Breast epithelium (tissue), 4 donors: ENCODE results near the gene WRAP53. TPM values are rescaled to one million over a fixed set of nuclear protein-coding genes. Genes with fewer than 3 reads are reported as not detected.
"Not testable (repeated sequence)": the region's sequence is repeated elsewhere in the genome, so short reads cannot be mapped to it uniquely, and the experiment has no call there.

Experiments
- DNase-seq, 2 donors: peaks; one replicate each; pipeline ENCODE4 v3.0.0-alpha.2; 2019; ENCODE audit warnings: low spot score in 2 of 2
- H3K27ac ChIP-seq, 2 donors: fragments of 200-600 bp; sonication (generic) in 1 of 2; one replicate each; pipeline ENCODE4 v1.5.1; 2016 to 2019; ENCODE audit warnings: mild to moderate bottlenecking in 1 of 2
- H3K27me3 ChIP-seq, 2 donors: fragments of 200-600 bp; sonication (generic) in 1 of 2; one replicate each; pipeline versions ENCODE4 v1.5.1 to v1.6.0; 2017 to 2019; ENCODE audit warnings: control low read depth in 1 of 2, mild to moderate bottlenecking in 1 of 2
- H3K36me3 ChIP-seq: fragments of 200-600 bp; one replicate; pipeline ENCODE4 v1.5.1; 2019
- H3K4me1 ChIP-seq, 2 donors: fragments of 200-600 bp; sonication (generic); one replicate each; pipeline ENCODE4 v1.5.1; 2016 to 2019; ENCODE audit warnings: control low read depth in 1 of 2
- H3K4me3 ChIP-seq, 3 donors: fragments of 200-600 bp; sonication (generic); 1 replicate in 2 of 3; 2 replicates in 1 of 3; pipeline ENCODE4 v1.5.1; 2016 to 2019; ENCODE audit warnings: mild to moderate bottlenecking in 3 of 3, moderate library complexity in 2 of 3
- H3K9me3 ChIP-seq, 2 donors: fragments of 200-600 bp; sonication (generic) in 1 of 2; one replicate each; pipeline ENCODE4 v1.5.1; 2016 to 2019; ENCODE audit warnings: control low read depth in 1 of 2
- CTCF ChIP-seq, 3 donors: fragments of 450-650 bp; IDR thresholded peaks; one replicate each; pipeline ENCODE4 v1.5.1; 2016 to 2017; ENCODE audit warnings: antibody characterized with exemption in 3 of 3, mild to moderate bottlenecking in 3 of 3, moderate library complexity in 3 of 3
- POLR2A ChIP-seq: fragments of 450-650 bp; IDR thresholded peaks from one replicate; pipeline ENCODE4 v1.6.1; 2016; ENCODE audit warnings: antibody characterized with exemption, mild to moderate bottlenecking, moderate library complexity
- POLR2AphosphoS5 ChIP-seq, 3 donors: sonication (generic); formaldehyde crosslinking; IDR thresholded peaks; one replicate each; pipeline ENCODE4 v1.6.1; 2017; ENCODE audit warnings: antibody characterized with exemption in 3 of 3
- intact Hi-C: fragments of 100-400 bp; cut with DNase I; formaldehyde crosslinking; loops from one replicate; pipeline ENCODE4 v1.15.1; 2023; ENCODE audit warnings: low total_unique reads
- total RNA-seq, 3 donors: library from RNA; depleted of rRNA; stranded (reverse); fragments of >200 nt; gene quantifications; one replicate each; pipeline ENCODE4 v1.1.0, GENCODE V29; 2016

WRAP53 gene
- total RNA-seq, result 1 to 10 TPM; 3.6 to 5.4 (median 4.2) TPM

- peak; percentile 97 to 99 for DNase-seq
- intact Hi-C loops, result no loop called here
- Histone ChIP-seq H3K9me3 (no peaks in the 10 kb centered on the region), H3K27me3 (no peaks in the 10 kb centered on the region), H3K36me3 (no peaks in the 10 kb centered on the region), H3K27ac (peak within 1 kb of the TSS; percentile 96 to 98), H3K4me1 (peaks cover 4 to 8% of the 10 kb centered on the region in 2 donors), H3K4me3 (peak within 1 kb of the TSS; percentile 85 to 96 (median 95))
- TF ChIP-seq CTCF (IDR thresholded peaks at IDR 0.05), result peak; percentile 95 to 99 (median 98)
- TF ChIP-seq POLR2AphosphoS5 (IDR thresholded peaks at IDR 0.05), result peak; percentile 71 to 77 (median 75)
- no peak for TF ChIP-seq POLR2A
Measured at GRCh38 chr17:7687908-7688807, at the start of gene WRAP53. TSS of gene WRAP53 (plus strand) at chr17:7688477. CDS start at chr17:7688649, 172 bp downstream.

GRCh38 chr17:7640783-7641182 is 47.5 kb upstream of the WRAP53 start:
- Histone ChIP-seq H3K27me3 (no peaks in the 10 kb centered on the region), H3K9me3 (no peaks in the 10 kb centered on the region), H3K4me3 (no peak overlapping the region), H3K36me3 (no peaks in the 10 kb centered on the region), H3K27ac (no peak overlapping the region), H3K4me1 (no peaks in the 10 kb centered on the region)
- TF ChIP-seq CTCF (IDR thresholded peaks at IDR 0.05) (no peak), POLR2AphosphoS5 (IDR thresholded peaks at IDR 0.05) (no peak), POLR2A (no peak)
- DNase-seq, result no peak
- intact Hi-C loops, result no loop called here

GRCh38 chr17:7641635-7642034 is 46.6 kb upstream of the WRAP53 start:
- H3K27ac ChIP-seq, H3K4me3 ChIP-seq, H3K4me1 ChIP-seq, H3K27me3 ChIP-seq, DNase-seq, H3K36me3 ChIP-seq, intact Hi-C loops, H3K9me3 ChIP-seq: not testable (repeated sequence)

- intact Hi-C loops, result no loop called here
- no peaks in the 10 kb centered on the region for H3K36me3 ChIP-seq
- H3K27me3 ChIP-seq, result no peaks in the 10 kb centered on the region
- TF ChIP-seq CTCF (IDR thresholded peaks at IDR 0.05), result no peak
- TF ChIP-seq POLR2AphosphoS5 (IDR thresholded peaks at IDR 0.05), result no peak
- TF ChIP-seq POLR2A, result no peak
- no peak for DNase-seq
- H3K9me3 ChIP-seq, result no peaks in the 10 kb centered on the region
- H3K4me1 ChIP-seq, result no peaks in the 10 kb centered on the region
- H3K4me3 ChIP-seq, result no peak overlapping the region
- H3K27ac ChIP-seq, result no peak overlapping the region
Measured at GRCh38 chr17:7644775-7645174, 43.5 kb upstream of the WRAP53 start.

GRCh38 chr17:7646457-7646856 is 41.8 kb upstream of the WRAP53 start:
- Histone ChIP-seq H3K4me1 (no peaks in the 10 kb centered on the region), H3K36me3 (no peaks in the 10 kb centered on the region), H3K27ac (no peak overlapping the region), H3K4me3 (no peak overlapping the region), H3K9me3 (no peaks in the 10 kb centered on the region), H3K27me3 (peaks cover 0 to 4% of the 10 kb centered on the region in 2 donors)
- no peak for TF ChIP-seq POLR2A
- TF ChIP-seq CTCF (IDR thresholded peaks at IDR 0.05), result no peak
- no peak for TF ChIP-seq POLR2AphosphoS5 (IDR thresholded peaks at IDR 0.05)
- intact Hi-C loops, result no loop called here
- no peak for DNase-seq
